HL-60/S4 treated with phorbol 12-myristate 13-acetate at 8.2 ng/mL for 4 days and 3 days (cell line): ENCODE measurements around the gene LAMA5.

ENCODE experiments used
- in situ Hi-C: fragments of 300-500 bp; cut with MboI; formaldehyde crosslinking; loops from 2 replicates; pipeline ENCODE4 v1.15.0; 2022; ENCODE audit warnings: low sequenced_read_pairs

Gene LAMA5

GRCh38 chr20:62367136-62367632 lies at the start of gene LAMA5:
Gene LAMA5, minus strand, starts transcription at chr20:62367312. Its CDS starts 67 bp downstream, at chr20:62367245.
- in situ Hi-C loops: no loop called here

- in situ Hi-C loops: no loop called here
Measured at GRCh38 chr20:62415354-62416111, 48.4 kb upstream of the LAMA5 start.

- in situ Hi-C loops: no loop called here
Measured at GRCh38 chr20:62413896-62414481, 46.9 kb upstream of the LAMA5 start.

- in situ Hi-C loops: no loop called here
Measured at GRCh38 chr20:62413025-62413570, 46.0 kb upstream of the LAMA5 start.

- in situ Hi-C loops: no loop called here
Measured at GRCh38 chr20:62412194-62413024, 45.3 kb upstream of the LAMA5 start.

- in situ Hi-C loops: no loop called here
Measured at GRCh38 chr20:62411479-62412193, 44.5 kb upstream of the LAMA5 start.

GRCh38 chr20:62410746-62411478 lies 43.8 kb upstream of the LAMA5 start:
- in situ Hi-C loops: no loop called here

GRCh38 chr20:62409931-62410745 lies 43.0 kb upstream of the LAMA5 start:
- in situ Hi-C loops: no loop called here

- in situ Hi-C loops: no loop called here
Measured at GRCh38 chr20:62409086-62409853, 42.2 kb upstream of the LAMA5 start.

- in situ Hi-C loops: no loop called here
Measured at GRCh38 chr20:62408640-62409039, 41.5 kb upstream of the LAMA5 start.

- in situ Hi-C loops: no loop called here
Measured at GRCh38 chr20:62408055-62408454, 40.9 kb upstream of the LAMA5 start.

- in situ Hi-C loops: no loop called here
Measured at GRCh38 chr20:62407221-62407992, 40.3 kb upstream of the LAMA5 start, which contains the start of gene CABLES2. Gene CABLES2, minus strand, starts transcription at chr20:62407285. Its CDS starts 9 bp downstream, at chr20:62407276.

GRCh38 chr20:62406635-62407176 lies 39.6 kb upstream of the LAMA5 start:
- in situ Hi-C loops: no loop called here

GRCh38 chr20:62405981-62406513 lies 38.9 kb upstream of the LAMA5 start:
- in situ Hi-C loops: no loop called here

GRCh38 chr20:62405108-62405980 lies 38.2 kb upstream of the LAMA5 start:
- in situ Hi-C loops: no loop called here

GRCh38 chr20:62404761-62405107 lies 37.6 kb upstream of the LAMA5 start:
- in situ Hi-C loops: no loop called here
